ENCODE measurements around the gene DYNLT1. TPM values are rescaled to one million over a fixed set of nuclear protein-coding genes. Genes with fewer than 3 reads are reported as not detected.

The DYNLT1 gene
- total RNA-seq, 3 donors from 2014 or later (not counting 1 experiment from before 2014, with no cell fraction given), result 85.7 to 106 (median 86.8) TPM

DNA sequence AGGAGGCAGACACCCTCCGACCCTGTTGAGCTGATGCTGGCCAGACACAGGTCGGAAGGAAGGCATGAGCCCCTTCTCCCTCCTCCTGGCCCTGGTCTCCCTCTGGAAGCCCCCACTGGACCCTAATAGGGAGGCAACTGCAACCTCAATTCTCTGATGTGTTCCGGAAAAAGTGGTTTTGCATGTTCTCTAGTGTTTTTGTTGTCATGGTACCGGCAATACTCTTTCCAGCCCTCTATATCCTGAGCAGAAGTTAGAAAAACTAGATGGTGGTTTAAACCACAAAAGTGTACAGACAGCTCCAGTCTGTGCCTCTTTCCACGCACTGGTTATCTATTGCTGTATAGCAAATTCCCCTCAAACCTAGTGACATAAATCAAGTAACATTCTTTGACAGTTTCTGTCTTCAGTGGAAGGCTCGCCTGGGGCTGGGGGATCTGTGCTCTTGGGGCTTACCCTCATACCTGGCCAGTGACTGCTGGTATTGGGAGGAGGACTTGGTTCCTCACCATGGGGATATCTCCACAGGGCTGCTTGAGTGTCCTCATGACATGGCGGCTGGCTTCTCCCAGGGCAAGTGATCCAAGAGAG, 42.3 kb upstream of the DYNLT1 start:
- H3K9me3 Mint-ChIP-seq, result no peaks in the 10 kb centered on the region
- Histone ChIP-seq H3K9me3 (ENCODE audit: control insufficient read depth, insufficient read depth, low read length) (no peaks in the 10 kb centered on the region), H3K27ac (ENCODE audit: low read length) (peak overlapping the region; percentile 92), H3K27me3 (ENCODE audit: control insufficient read depth, insufficient read depth, low read length) (no peaks in the 10 kb centered on the region), H3K36me3 (ENCODE audit: control insufficient read depth, insufficient read depth, low read length) (peaks cover 26% of the 10 kb centered on the region), H3K4me1 (ENCODE audit: control insufficient read depth, insufficient read depth, low read length) (peaks cover 37% of the 10 kb centered on the region), H3K4me3 (ENCODE audit: low read length) (no peak overlapping the region)
- H3K4me1 Mint-ChIP-seq, result peaks cover 43 to 51% of the 10 kb centered on the region in 2 donors
- 19% methylated on average over 6 of the region's 7 CpGs for WGBS (ENCODE audit: insufficient coverage)
- peaks cover 15% of the 10 kb centered on the region for H3K36me3 Mint-ChIP-seq
- DNase-seq (peak; percentile 44 to 90), ATAC-seq (peak; percentile 84 to 94 (median 93))
- intact Hi-C loops (cut with micrococcal nuclease), result loop anchor here (1.0 to 5.0 kb wide), 3 partner anchors 34 to 475 kb away; no protein-coding TSS in a partner anchor
- TF ChIP-seq, protein P1, sequence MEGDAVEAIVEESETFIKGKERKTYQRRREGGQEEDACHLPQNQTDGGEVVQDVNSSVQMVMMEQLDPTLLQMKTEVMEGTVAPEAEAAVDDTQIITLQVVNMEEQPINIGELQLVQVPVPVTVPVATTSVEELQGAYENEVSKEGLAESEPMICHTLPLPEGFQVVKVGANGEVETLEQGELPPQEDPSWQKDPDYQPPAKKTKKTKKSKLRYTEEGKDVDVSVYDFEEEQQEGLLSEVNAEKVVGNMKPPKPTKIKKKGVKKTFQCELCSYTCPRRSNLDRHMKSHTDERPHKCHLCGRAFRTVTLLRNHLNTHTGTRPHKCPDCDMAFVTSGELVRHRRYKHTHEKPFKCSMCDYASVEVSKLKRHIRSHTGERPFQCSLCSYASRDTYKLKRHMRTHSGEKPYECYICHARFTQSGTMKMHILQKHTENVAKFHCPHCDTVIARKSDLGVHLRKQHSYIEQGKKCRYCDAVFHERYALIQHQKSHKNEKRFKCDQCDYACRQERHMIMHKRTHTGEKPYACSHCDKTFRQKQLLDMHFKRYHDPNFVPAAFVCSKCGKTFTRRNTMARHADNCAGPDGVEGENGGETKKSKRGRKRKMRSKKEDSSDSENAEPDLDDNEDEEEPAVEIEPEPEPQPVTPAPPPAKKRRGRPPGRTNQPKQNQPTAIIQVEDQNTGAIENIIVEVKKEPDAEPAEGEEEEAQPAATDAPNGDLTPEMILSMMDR (IDR thresholded peaks at IDR 0.05), result no peak
- H3K27me3 Mint-ChIP-seq (ENCODE audit: low read depth in 2 of 2), result no peaks in the 10 kb centered on the region
- peak overlapping the region; percentile 85 for H3K4me3 Mint-ChIP-seq
- peak overlapping the region; percentile 88 to 97 for H3K27ac Mint-ChIP-seq

GRCh38 chr6:158686311-158686710, 41.8 kb upstream of the DYNLT1 start:
- ATAC-seq, result no peak
- Histone ChIP-seq H3K4me3 (ENCODE audit: low read length) (no peak overlapping the region), H3K27me3 (ENCODE audit: control insufficient read depth, insufficient read depth, low read length) (no peaks in the 10 kb centered on the region), H3K9me3 (ENCODE audit: control insufficient read depth, insufficient read depth, low read length) (no peaks in the 10 kb centered on the region), H3K36me3 (ENCODE audit: control insufficient read depth, insufficient read depth, low read length) (peaks cover 26% of the 10 kb centered on the region), H3K27ac (ENCODE audit: low read length) (peak overlapping the region; percentile 92), H3K4me1 (ENCODE audit: control insufficient read depth, insufficient read depth, low read length) (peaks cover 33% of the 10 kb centered on the region)
- 53% methylated on average over 4 of the region's 4 CpGs for WGBS (ENCODE audit: insufficient coverage)
- intact Hi-C loops (cut with micrococcal nuclease), result loop anchor here (2.0 to 5.0 kb wide), 2 partner anchors 34 to 474 kb away; no protein-coding TSS in a partner anchor
- DNase-seq, result no peak
- Mint-ChIP-seq H3K4me3 (peak overlapping the region; percentile 85), H3K9me3 (no peaks in the 10 kb centered on the region), H3K27ac (peak overlapping the region; percentile 88 to 97), H3K36me3 (peaks cover 15% of the 10 kb centered on the region), H3K4me1 (peaks cover 43 to 48% of the 10 kb centered on the region in 2 donors), H3K27me3 (ENCODE audit: low read depth in 2 of 2) (no peaks in the 10 kb centered on the region)
- TF ChIP-seq, protein P1 (IDR thresholded peaks at IDR 0.05), result no peak

- H3K36me3 ChIP-seq (ENCODE audit: control insufficient read depth, insufficient read depth, low read length), result peaks cover 29% of the 10 kb centered on the region
- 83% methylated on average over 3 of the region's 5 CpGs for WGBS (ENCODE audit: insufficient coverage)
- H3K27ac Mint-ChIP-seq, result peak overlapping the region; percentile 72 to 83
- peaks cover 44 to 52% of the 10 kb centered on the region in 2 donors for H3K4me1 Mint-ChIP-seq
- DNase-seq, result no peak
- no peak overlapping the region for H3K4me3 ChIP-seq (ENCODE audit: low read length)
- intact Hi-C loops (cut with micrococcal nuclease), result loop anchor here (5.0 kb wide), 1 partner anchor 473 kb away; no protein-coding TSS in a partner anchor
- peaks cover 26% of the 10 kb centered on the region for H3K4me1 ChIP-seq (ENCODE audit: control insufficient read depth, insufficient read depth, low read length)
- peak overlapping the region; percentile 15 for H3K27ac ChIP-seq (ENCODE audit: low read length)
- no peaks in the 10 kb centered on the region for H3K27me3 ChIP-seq (ENCODE audit: control insufficient read depth, insufficient read depth, low read length)
- no peak overlapping the region for H3K4me3 Mint-ChIP-seq
- H3K9me3 ChIP-seq (ENCODE audit: control insufficient read depth, insufficient read depth, low read length), result no peaks in the 10 kb centered on the region
- peaks cover 15% of the 10 kb centered on the region for H3K36me3 Mint-ChIP-seq
- H3K27me3 Mint-ChIP-seq (ENCODE audit: low read depth in 2 of 2), result no peaks in the 10 kb centered on the region
- no peaks in the 10 kb centered on the region for H3K9me3 Mint-ChIP-seq
- no peak for ATAC-seq
- TF ChIP-seq, protein P1 (IDR thresholded peaks at IDR 0.05), result no peak
These were observed 40.3 kb upstream of the DYNLT1 start for GRCh38 chr6:158684745-158685324.
